Lower leg skin (tissue), 4 donors: ENCODE data around the gene CDH23. TPM values are rescaled to one million over a fixed set of nuclear protein-coding genes. Genes with fewer than 3 reads are reported as not detected.

Experiments
- DNase-seq, 2 donors: peaks; one replicate each; pipeline ENCODE4 v3.0.0-alpha.2; 2019; ENCODE audit warnings: low spot score in 2 of 2
- H3K4me3 ChIP-seq: fragments of 200-600 bp; sonication (generic); 2 replicates; pipeline ENCODE4 v1.5.1; 2017; ENCODE audit warnings: mild to moderate bottlenecking, low read depth; ENCODE audit not compliant: poor library complexity, severe bottlenecking
- POLR2A ChIP-seq, 2 donors: fragments of 450-650 bp; IDR thresholded peaks; one replicate each; pipeline ENCODE4 v1.6.1; 2016 to 2017; ENCODE audit warnings: antibody characterized with exemption in 2 of 2, mild to moderate bottlenecking in 1 of 2, moderate library complexity in 1 of 2
- WGBS, 2 donors: methylation state at CpG; one replicate each; pipeline ENCODE4 v1.1.5; 2018; 5-methylcytosine and 5-hydroxymethylcytosine counted together
- intact Hi-C: fragments of 100-400 bp; cut with DNase I; formaldehyde crosslinking; loops from one replicate; pipeline ENCODE4 v1.15.0; 2023; ENCODE audit warnings: low total_unique reads
- total RNA-seq, 4 donors: library from RNA; depleted of rRNA; stranded (reverse); fragments of >200 nt; gene quantifications; one replicate each; pipeline ENCODE4 v1.1.0, GENCODE V29; 2016
- TF ChIP-seq, protein P1 (sequence below), 3 donors: fragments of 450-650 bp; IDR thresholded peaks; one replicate each; pipeline ENCODE4 v1.5.1; 2016; ENCODE audit warnings: antibody characterized with exemption in 3 of 3, mild to moderate bottlenecking in 3 of 3, moderate library complexity in 2 of 3

The CDH23 gene
- total RNA-seq, 4 donors from 2014 or later: 1.7 to 9.2 (median 2.6) TPM

DNA sequence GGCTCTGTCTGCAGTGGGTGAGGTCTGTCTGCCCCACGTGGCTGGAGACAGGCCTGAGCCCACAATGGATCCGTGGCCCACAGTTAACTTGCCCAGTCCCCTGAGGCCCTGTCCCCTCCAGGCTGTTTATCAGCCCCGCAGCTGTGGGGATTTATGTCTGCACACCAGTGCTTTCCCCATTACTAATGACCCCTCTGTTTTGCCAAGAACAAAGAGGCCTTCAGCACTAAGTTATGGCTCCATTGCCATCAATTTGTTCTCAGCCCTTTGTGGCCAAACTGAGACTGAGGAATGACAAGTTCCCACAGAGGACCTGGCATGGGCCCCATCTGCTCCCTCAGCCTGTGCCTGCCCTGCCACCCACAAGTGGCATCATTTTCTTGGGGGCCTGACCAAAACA is 184.7 kb downstream of the CDH23 start:
- 70 to 79% methylated on average over 3 of the region's 3 CpGs for WGBS, 2 donors

DNA sequence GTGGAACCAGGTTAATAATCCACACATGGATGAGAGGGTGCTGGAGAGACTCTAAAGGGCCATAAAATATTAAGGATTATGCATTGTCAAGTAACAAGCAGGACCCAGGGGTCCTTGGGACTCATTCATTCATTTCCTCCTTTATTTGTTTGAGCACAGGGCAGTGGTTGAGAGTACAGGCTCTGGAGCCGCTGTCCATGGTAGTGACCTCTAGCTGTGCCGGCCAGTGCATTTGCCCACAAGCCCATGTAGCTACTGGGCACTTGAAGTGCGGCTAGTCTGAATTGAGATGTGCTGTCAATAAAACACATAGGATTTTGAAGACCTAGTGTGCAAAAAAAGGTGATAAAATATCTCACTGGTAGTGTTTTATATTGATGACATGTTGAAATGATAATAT is 185.3 kb downstream of the CDH23 start:
- TF ChIP-seq, protein P1, sequence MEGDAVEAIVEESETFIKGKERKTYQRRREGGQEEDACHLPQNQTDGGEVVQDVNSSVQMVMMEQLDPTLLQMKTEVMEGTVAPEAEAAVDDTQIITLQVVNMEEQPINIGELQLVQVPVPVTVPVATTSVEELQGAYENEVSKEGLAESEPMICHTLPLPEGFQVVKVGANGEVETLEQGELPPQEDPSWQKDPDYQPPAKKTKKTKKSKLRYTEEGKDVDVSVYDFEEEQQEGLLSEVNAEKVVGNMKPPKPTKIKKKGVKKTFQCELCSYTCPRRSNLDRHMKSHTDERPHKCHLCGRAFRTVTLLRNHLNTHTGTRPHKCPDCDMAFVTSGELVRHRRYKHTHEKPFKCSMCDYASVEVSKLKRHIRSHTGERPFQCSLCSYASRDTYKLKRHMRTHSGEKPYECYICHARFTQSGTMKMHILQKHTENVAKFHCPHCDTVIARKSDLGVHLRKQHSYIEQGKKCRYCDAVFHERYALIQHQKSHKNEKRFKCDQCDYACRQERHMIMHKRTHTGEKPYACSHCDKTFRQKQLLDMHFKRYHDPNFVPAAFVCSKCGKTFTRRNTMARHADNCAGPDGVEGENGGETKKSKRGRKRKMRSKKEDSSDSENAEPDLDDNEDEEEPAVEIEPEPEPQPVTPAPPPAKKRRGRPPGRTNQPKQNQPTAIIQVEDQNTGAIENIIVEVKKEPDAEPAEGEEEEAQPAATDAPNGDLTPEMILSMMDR (IDR thresholded peaks at IDR 0.05): no peak
- no peak for TF ChIP-seq POLR2A (IDR thresholded peaks at IDR 0.05)
- intact Hi-C loops: no loop called here
- 80 to 82% methylated on average over 3 of the region's 3 CpGs for WGBS, 2 donors
- no peak overlapping the region for H3K4me3 ChIP-seq
- no peak for DNase-seq

More for the DNA sequence above, 184.7 kb downstream of the CDH23 start:
- no peak for DNase-seq
- intact Hi-C loops: no loop called here
- H3K4me3 ChIP-seq: no peak overlapping the region
- TF ChIP-seq POLR2A (IDR thresholded peaks at IDR 0.05): no peak
- TF ChIP-seq, protein P1 (IDR thresholded peaks at IDR 0.05): no peak

DNA sequence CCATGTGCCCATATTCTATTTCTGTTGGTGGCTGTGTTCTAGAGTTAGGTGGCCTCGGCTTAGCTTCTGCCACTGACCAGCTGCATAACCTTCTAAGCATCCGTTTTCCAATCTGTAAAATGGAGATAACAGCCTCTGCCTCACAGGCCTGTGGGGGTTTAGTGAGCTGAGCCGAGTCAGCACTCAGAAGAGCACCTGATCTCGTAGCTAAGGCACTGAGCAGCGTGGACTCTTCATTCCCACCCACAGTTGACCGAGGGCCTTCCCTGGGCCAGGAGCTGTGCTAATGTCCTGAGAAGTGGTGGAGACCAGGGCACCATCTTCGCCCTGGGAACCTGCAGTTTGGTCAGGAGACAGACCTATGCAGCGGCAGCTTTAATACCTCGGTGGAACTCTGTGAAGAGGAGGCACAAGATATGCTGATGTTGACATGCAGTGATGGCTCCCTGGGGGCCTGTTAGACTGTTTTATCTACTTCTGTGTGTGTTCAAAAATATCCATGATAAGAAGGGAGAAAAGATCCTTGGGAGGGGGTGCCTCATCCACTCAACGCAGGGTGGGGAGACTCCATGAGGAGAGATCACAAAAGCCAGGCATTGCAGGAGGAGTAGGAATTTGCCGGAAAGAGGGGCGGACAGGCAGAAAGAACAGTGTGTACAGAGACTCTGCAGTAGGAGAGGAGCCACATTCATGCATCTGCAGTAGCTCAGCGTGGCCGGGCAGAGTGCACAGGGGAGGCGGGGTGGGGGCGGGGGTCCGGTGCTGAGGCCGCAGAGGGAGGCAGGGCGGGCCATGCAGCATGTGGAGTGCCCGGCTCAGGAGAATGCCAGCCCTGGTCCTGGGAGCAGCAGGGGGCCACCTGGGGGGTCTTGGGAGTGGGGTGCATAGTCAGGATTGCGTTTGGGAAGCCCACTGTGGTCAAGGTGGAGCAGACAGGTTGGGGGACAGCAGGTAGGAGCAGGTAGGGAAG is 186.1 kb downstream of the CDH23 start:
- no peak for DNase-seq
- intact Hi-C loops: no loop called here
- 84 to 88% methylated on average over 21 of the region's 21 CpGs for WGBS, 2 donors
- TF ChIP-seq, protein P1 (IDR thresholded peaks at IDR 0.05): no peak
- TF ChIP-seq POLR2A (IDR thresholded peaks at IDR 0.05): no peak
- H3K4me3 ChIP-seq: no peak overlapping the region

DNA sequence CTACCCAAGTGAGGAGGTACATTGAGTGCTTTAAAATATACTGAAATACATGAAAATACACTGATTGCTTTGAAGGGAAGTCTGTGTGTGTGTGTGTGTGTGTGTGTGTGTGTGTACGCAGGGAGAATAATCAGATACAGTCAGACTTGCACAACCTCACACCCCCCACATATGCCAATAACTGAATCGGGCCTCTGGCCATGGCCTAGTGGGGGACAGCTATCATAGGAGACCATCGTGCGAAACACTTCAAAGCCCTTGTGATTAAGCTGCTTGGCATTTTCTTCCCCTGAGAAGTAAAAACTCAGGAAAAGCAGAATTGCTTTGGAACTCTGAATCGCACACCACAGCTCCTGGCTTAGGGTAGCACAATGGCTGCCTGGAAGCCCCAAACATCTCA is 187.7 kb downstream of the CDH23 start:
- TF ChIP-seq POLR2A (IDR thresholded peaks at IDR 0.05): no peak
- TF ChIP-seq, protein P1 (IDR thresholded peaks at IDR 0.05): no peak
- intact Hi-C loops: no loop called here
- WGBS, 2 donors: 71 to 83% methylated on average over 5 of the region's 5 CpGs

DNA sequence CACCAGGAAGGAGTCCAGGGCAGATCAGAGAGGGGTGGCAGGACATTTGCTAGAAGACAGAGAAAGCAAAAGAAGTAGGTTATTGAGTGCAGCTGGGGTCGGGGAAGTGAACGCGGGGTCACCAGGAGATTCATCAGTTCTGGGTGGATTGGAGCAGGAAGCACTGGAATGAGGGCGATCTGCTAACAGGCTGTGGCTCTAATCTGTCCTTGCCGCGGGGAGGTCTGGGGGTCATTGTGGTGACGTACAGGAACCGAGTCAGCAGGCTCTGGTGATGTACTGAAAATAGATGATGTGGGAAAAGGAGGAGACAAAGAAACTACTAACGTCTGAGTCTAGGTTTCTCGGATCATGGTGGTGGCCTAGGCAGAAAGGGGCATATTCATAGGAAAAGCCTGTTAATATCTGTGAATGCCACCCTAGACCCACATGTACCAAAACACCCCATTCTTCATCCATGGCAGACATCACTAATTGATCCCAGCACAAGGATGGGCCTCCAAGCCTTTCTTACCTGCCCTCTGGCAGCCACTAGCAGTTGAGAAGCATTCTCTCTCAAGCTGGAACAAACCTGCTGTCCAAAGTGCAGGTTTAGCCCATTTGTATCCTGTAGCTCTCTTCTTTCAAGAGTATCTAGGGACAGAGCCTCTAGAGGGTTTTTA is 188.3 kb downstream of the CDH23 start:
- TF ChIP-seq POLR2A (IDR thresholded peaks at IDR 0.05): no peak
- TF ChIP-seq, protein P1 (IDR thresholded peaks at IDR 0.05): no peak
- 70 to 88% methylated on average over 10 of the region's 10 CpGs for WGBS, 2 donors
- intact Hi-C loops: no loop called here
- H3K4me3 ChIP-seq: no peak overlapping the region
- DNase-seq: no peak

More for the DNA sequence above, 187.7 kb downstream of the CDH23 start:
- DNase-seq: no peak
- H3K4me3 ChIP-seq: no peak overlapping the region
